Lung (tissue), 12 donors: ENCODE results near the gene TMEM53. TPM values are rescaled to one million over a fixed set of nuclear protein-coding genes. Genes with fewer than 3 reads are reported as not detected.

Source experiments
- ATAC-seq: fragments of 200-7000 bp; cut with Tn5 transposase; one replicate; pipeline ENCODE4 v1.9.1; 2020; ENCODE audit warnings: moderate number of reproducible peaks; ENCODE audit not compliant: insufficient read depth, low FRiP score
- DNase-seq, 3 donors: peaks; one replicate each; pipeline ENCODE4 v3.0.0-alpha.2; 2013 to 2017
- H3K27ac ChIP-seq, 2 donors: one replicate each; pipeline ENCODE4 v1.5.1; 2013; ENCODE audit warnings: mild to moderate bottlenecking in 2 of 2, moderate library complexity in 2 of 2, control low read depth in 1 of 2, inconsistent platforms in 1 of 2, low read depth in 1 of 2, low read length in 1 of 2
- H3K27me3 ChIP-seq, 3 donors: one replicate each; pipeline ENCODE4 v1.5.1; 2013; ENCODE audit warnings: low read length in 2 of 3; ENCODE audit not compliant: control insufficient read depth in 3 of 3, insufficient read depth in 3 of 3
- H3K36me3 ChIP-seq, 4 donors: one replicate each; pipeline ENCODE4 v1.5.1; 2013; ENCODE audit warnings: low read length in 4 of 4, mild to moderate bottlenecking in 1 of 4, moderate library complexity in 1 of 4; ENCODE audit not compliant: control insufficient read depth in 4 of 4, insufficient read depth in 4 of 4
- H3K4me1 ChIP-seq, 5 donors: one replicate each; pipeline ENCODE4 v1.5.1; 2013; ENCODE audit warnings: low read length in 5 of 5, mild to moderate bottlenecking in 2 of 5, moderate library complexity in 1 of 5; ENCODE audit not compliant: control insufficient read depth in 5 of 5, insufficient read depth in 5 of 5
- H3K4me3 ChIP-seq: one replicate; pipeline ENCODE4 v1.5.1; 2013; ENCODE audit warnings: mild to moderate bottlenecking, control low read depth, moderate library complexity
- H3K9ac ChIP-seq, 2 donors: one replicate each; pipeline ENCODE4 v1.5.1; 2013; ENCODE audit warnings: low read length in 2 of 2, control low read depth in 1 of 2; ENCODE audit not compliant: insufficient read depth in 1 of 2
- H3K9me3 ChIP-seq, 4 donors: one replicate each; pipeline ENCODE4 v1.5.1; 2013; ENCODE audit warnings: low read length in 3 of 4, mild to moderate bottlenecking in 1 of 4, moderate library complexity in 1 of 4; ENCODE audit not compliant: control insufficient read depth in 4 of 4, insufficient read depth in 3 of 4
- CTCF ChIP-seq: IDR thresholded peaks from 2 replicates; pipeline ENCODE4 v1.5.1; 2012; ENCODE audit warnings: mild to moderate bottlenecking; ENCODE audit errors: control extremely low read depth, extremely low read depth
- WGBS, 2 donors: extraction: QIAGEN DNeasy Blood & Tissue Kit; methylation state at CpG; one replicate each; pipeline ENCODE4 v1.1.7; 2013; 5-methylcytosine and 5-hydroxymethylcytosine counted together
- polyA plus RNA-seq, 2 donors: library from polyadenylated mRNA; stranded (reverse); fragments of 200-250 nt; gene quantifications; one replicate each; pipeline ENCODE4 v1.2.1, GENCODE V29; 2013
- total RNA-seq, 2 donors: library from RNA; depleted of rRNA in 1 of 2; stranded (reverse); fragments of >200 nt in 1 of 2; gene quantifications; one replicate each; pipeline ENCODE4 v1.2.1, GENCODE V29; 2014 to 2021
- donor health status: control.
- donor health status: control.
- donor health status: Bipolar disorder and iron deficiency.
- donor health status: healthy.
- donor health status: DM: yes; HTN: yes; CAD: no.

The TMEM53 gene
- total and polyA plus RNA-seq, 4 donors, result 7.1 to 26.4 (median 18.4) TPM

- Histone ChIP-seq H3K36me3 (no peaks in the 10 kb centered on the region), H3K9ac (no peak overlapping the region), H3K27me3 (no peaks in the 10 kb centered on the region), H3K4me1 (peaks cover 0 to 12% (median 1%) of the 10 kb centered on the region in 5 donors), H3K4me3 (no peak overlapping the region), H3K27ac (no peak overlapping the region), H3K9me3 (no peaks in the 10 kb centered on the region)
- DNase-seq, result no peak
- no peak for TF ChIP-seq CTCF
- WGBS, 2 donors, result 82 to 88% methylated on average over 6 of the region's 6 CpGs
- ATAC-seq, result no peak
Measured at GRCh38 chr1:44718091-44718490, 43.8 kb upstream of the TMEM53 start.

GRCh38 chr1:44717653-44718052 is 43.4 kb upstream of the TMEM53 start:
- 32 to 69% methylated on average over 1 of the region's 1 CpG for WGBS, 2 donors
- ATAC-seq, result no peak
- no peak for TF ChIP-seq CTCF

GRCh38 chr1:44717156-44717555 is 42.9 kb upstream of the TMEM53 start:
- H3K27me3 ChIP-seq, result no peaks in the 10 kb centered on the region
- no peak for DNase-seq
- 83 to 95% methylated on average over 4 of the region's 4 CpGs for WGBS, 2 donors
- peaks cover 0 to 12% (median 1%) of the 10 kb centered on the region in 5 donors for H3K4me1 ChIP-seq
- H3K27ac ChIP-seq, result peak overlapping the region in 1 of 2 donors; percentile 33
- H3K9ac ChIP-seq, result no peak overlapping the region
- no peaks in the 10 kb centered on the region for H3K9me3 ChIP-seq
- no peaks in the 10 kb centered on the region for H3K36me3 ChIP-seq
- no peak for TF ChIP-seq CTCF
- ATAC-seq, result no peak
- H3K4me3 ChIP-seq, result no peak overlapping the region

More at GRCh38 chr1:44717653-44718052, 43.4 kb upstream of the TMEM53 start:
- no peaks in the 10 kb centered on the region for H3K9me3 ChIP-seq
- H3K4me1 ChIP-seq, result peaks cover 0 to 12% (median 1%) of the 10 kb centered on the region in 5 donors
- H3K27me3 ChIP-seq, result no peaks in the 10 kb centered on the region
- no peaks in the 10 kb centered on the region for H3K36me3 ChIP-seq
- DNase-seq, result peak in 2 of 3 donors; percentile 64 to 73
- H3K4me3 ChIP-seq, result no peak overlapping the region
- no peak overlapping the region for H3K27ac ChIP-seq
- H3K9ac ChIP-seq, result no peak overlapping the region
